Hepatocyte (in vitro differentiated cells): ENCODE measurements around the gene LRMDA. TPM values are rescaled to one million over a fixed set of nuclear protein-coding genes. Genes with fewer than 3 reads are reported as not detected.

Source experiments
- DNase-seq: peaks from one replicate; pipeline ENCODE4 v3.0.0-alpha.2; 2016; ENCODE audit warnings: low spot score
- H2AFZ ChIP-seq: fragments of 200-600 bp; sonication (generic); 2 replicates; pipeline ENCODE4 v1.6.0; 2016; ENCODE audit warnings: antibody characterized with exemption, mild to moderate bottlenecking
- H3K27ac ChIP-seq: fragments of 200-600 bp; sonication (generic); 2 replicates; pipeline ENCODE4 v1.5.1; 2016; ENCODE audit warnings: mild to moderate bottlenecking
- H3K27me3 ChIP-seq: fragments of 200-600 bp; sonication (generic); 2 replicates; pipeline ENCODE4 v1.6.1; 2016
- H3K36me3 ChIP-seq: fragments of 200-600 bp; sonication (generic); replicated peaks from 2 replicates; pipeline ENCODE4 v1.5.1; 2016; ENCODE audit warnings: low read depth; ENCODE audit not compliant: insufficient read depth
- H3K4me1 ChIP-seq: fragments of 200-600 bp; sonication (generic); 2 replicates; pipeline ENCODE4 v1.5.1; 2016; ENCODE audit warnings: mild to moderate bottlenecking, moderate library complexity; ENCODE audit not compliant: insufficient read depth
- H3K4me2 ChIP-seq: fragments of 200-600 bp; sonication (generic); 2 replicates; pipeline ENCODE4 v1.6.0; 2016
- H3K4me3 ChIP-seq: fragments of 200-600 bp; sonication (generic); 2 replicates; pipeline ENCODE4 v1.5.1; 2016; ENCODE audit warnings: mild to moderate bottlenecking
- H3K79me2 ChIP-seq: fragments of 200-600 bp; sonication (generic); 2 replicates; pipeline ENCODE4 v1.6.0; 2017; ENCODE audit warnings: mild to moderate bottlenecking
- H3K9me2 ChIP-seq: fragments of 200-600 bp; sonication (generic); replicated peaks from 2 replicates; pipeline ENCODE4 v1.6.0; 2017; ENCODE audit warnings: mild to moderate bottlenecking; ENCODE audit not compliant: insufficient read depth
- H3K9me3 ChIP-seq: fragments of 200-600 bp; sonication (generic); 2 replicates; pipeline ENCODE4 v1.5.1; 2016; ENCODE audit warnings: low read depth, mild to moderate bottlenecking
- H4K20me1 ChIP-seq: fragments of 200-600 bp; sonication (generic); 2 replicates; pipeline ENCODE4 v1.6.0; 2016; ENCODE audit warnings: mild to moderate bottlenecking; ENCODE audit not compliant: insufficient read depth, poor library complexity, severe bottlenecking
- CTCF ChIP-seq: fragments of 200-600 bp; sonication (generic); IDR thresholded peaks from 2 replicates; pipeline ENCODE4 v1.5.1; 2016; ENCODE audit warnings: antibody characterized with exemption, mild to moderate bottlenecking; ENCODE audit not compliant: poor library complexity
- EZH2 ChIP-seq: fragments of 200-600 bp; sonication (generic); IDR thresholded peaks from 2 replicates; pipeline ENCODE4 v1.6.1; 2016; ENCODE audit warnings: antibody characterized with exemption, mild to moderate bottlenecking, borderline replicate concordance
- EZH2phosphoT487 ChIP-seq: fragments of 200-600 bp; sonication (generic); IDR thresholded peaks from one replicate; pipeline ENCODE4 v1.6.1; 2018; ENCODE audit warnings: antibody characterized with exemption, mild to moderate bottlenecking, low read depth, moderate library complexity; ENCODE audit not compliant: unreplicated experiment, severe bottlenecking
- WGBS: methylation state at CpG from one replicate; pipeline ENCODE4 v1.1.6; 2016; ENCODE audit warnings: low lambda C conversion rate; ENCODE audit errors: missing lambda C conversion rate; 5-methylcytosine and 5-hydroxymethylcytosine counted together
- polyA plus RNA-seq: library from polyadenylated mRNA; unstranded; fragments of >200 nt; fragmentation: Nextera tagmentation; extraction: Ambion mirVana; gene quantifications from 2 replicates; pipeline ENCODE4 v1.2.1, GENCODE V29; 2016
- total RNA-seq: library from RNA; depleted of rRNA; stranded (reverse); fragments of >200 nt; gene quantifications from 2 replicates; pipeline ENCODE4 v1.2.3, GENCODE V29; 2014

Gene LRMDA
- total and polyA plus RNA-seq, 2 experiments from 2014 or later: 5.6 to 15.7 TPM

- Histone ChIP-seq H3K79me2 (no peaks in the 10 kb centered on the region), H4K20me1 (no peaks in the 10 kb centered on the region), H3K4me3 (no peak overlapping the region), H3K27me3 (no peaks in the 10 kb centered on the region), H3K27ac (no peak overlapping the region), H3K4me1 (peaks cover 5% of the 10 kb centered on the region), H3K36me3 (no peaks in the 10 kb centered on the region), H3K9me3 (no peaks in the 10 kb centered on the region), H3K9me2 (no peaks in the 10 kb centered on the region), H3K4me2 (no peak overlapping the region), H2AFZ (no peak overlapping the region)
- 98% methylated on average over 2 of the region's 2 CpGs for WGBS
- TF ChIP-seq EZH2 (no peak), EZH2phosphoT487 (no peak), CTCF (no peak)
- DNase-seq: no peak
Observed at GRCh38 chr10:75887369-75887768, 455.9 kb downstream of the LRMDA start.

- DNase-seq: no peak
- Histone ChIP-seq H3K27ac (no peak overlapping the region), H3K36me3 (no peaks in the 10 kb centered on the region), H3K4me3 (no peak overlapping the region), H3K4me1 (peaks cover 5% of the 10 kb centered on the region), H4K20me1 (no peaks in the 10 kb centered on the region), H3K9me3 (no peaks in the 10 kb centered on the region), H3K9me2 (no peaks in the 10 kb centered on the region), H2AFZ (no peak overlapping the region), H3K4me2 (no peak overlapping the region), H3K79me2 (no peaks in the 10 kb centered on the region), H3K27me3 (no peaks in the 10 kb centered on the region)
- TF ChIP-seq EZH2phosphoT487 (no peak), CTCF (no peak), EZH2 (no peak)
- WGBS: 81% methylated on average over 11 of the region's 11 CpGs
Observed at GRCh38 chr10:75887992-75888680, 456.7 kb downstream of the LRMDA start.

- H3K4me3 ChIP-seq: no peak overlapping the region
- 81% methylated on average over 2 of the region's 2 CpGs for WGBS
- H4K20me1 ChIP-seq: no peaks in the 10 kb centered on the region
Observed at GRCh38 chr10:75889051-75889450, 457.6 kb downstream of the LRMDA start.

More at GRCh38 chr10:75889051-75889450, 457.6 kb downstream of the LRMDA start:
- DNase-seq: no peak
- H3K4me1 ChIP-seq: peaks cover 5% of the 10 kb centered on the region
- no peak overlapping the region for H2AFZ ChIP-seq
- no peaks in the 10 kb centered on the region for H3K79me2 ChIP-seq
- no peak for TF ChIP-seq EZH2
- no peak for TF ChIP-seq EZH2phosphoT487
- TF ChIP-seq CTCF: no peak
- H3K27me3 ChIP-seq: no peaks in the 10 kb centered on the region
- H3K9me2 ChIP-seq: no peaks in the 10 kb centered on the region
- no peaks in the 10 kb centered on the region for H3K36me3 ChIP-seq
- no peak overlapping the region for H3K27ac ChIP-seq
- H3K9me3 ChIP-seq: no peaks in the 10 kb centered on the region
- no peak overlapping the region for H3K4me2 ChIP-seq
